Smooth muscle cell of trachea (primary cell): Measurements from ENCODE around the gene GNG7. TPM values are rescaled to one million over a fixed set of nuclear protein-coding genes. Genes with fewer than 3 reads are reported as not detected.

Experiments
- total RNA-seq: library from RNA; depleted of rRNA; stranded (reverse); fragments of >200 nt; gene quantifications from 2 replicates; pipeline ENCODE4 v1.2.1, GENCODE V29; 2014

GNG7 gene
- 0.15 and 0.99 TPM in 2 replicates for total RNA-seq

DNA sequence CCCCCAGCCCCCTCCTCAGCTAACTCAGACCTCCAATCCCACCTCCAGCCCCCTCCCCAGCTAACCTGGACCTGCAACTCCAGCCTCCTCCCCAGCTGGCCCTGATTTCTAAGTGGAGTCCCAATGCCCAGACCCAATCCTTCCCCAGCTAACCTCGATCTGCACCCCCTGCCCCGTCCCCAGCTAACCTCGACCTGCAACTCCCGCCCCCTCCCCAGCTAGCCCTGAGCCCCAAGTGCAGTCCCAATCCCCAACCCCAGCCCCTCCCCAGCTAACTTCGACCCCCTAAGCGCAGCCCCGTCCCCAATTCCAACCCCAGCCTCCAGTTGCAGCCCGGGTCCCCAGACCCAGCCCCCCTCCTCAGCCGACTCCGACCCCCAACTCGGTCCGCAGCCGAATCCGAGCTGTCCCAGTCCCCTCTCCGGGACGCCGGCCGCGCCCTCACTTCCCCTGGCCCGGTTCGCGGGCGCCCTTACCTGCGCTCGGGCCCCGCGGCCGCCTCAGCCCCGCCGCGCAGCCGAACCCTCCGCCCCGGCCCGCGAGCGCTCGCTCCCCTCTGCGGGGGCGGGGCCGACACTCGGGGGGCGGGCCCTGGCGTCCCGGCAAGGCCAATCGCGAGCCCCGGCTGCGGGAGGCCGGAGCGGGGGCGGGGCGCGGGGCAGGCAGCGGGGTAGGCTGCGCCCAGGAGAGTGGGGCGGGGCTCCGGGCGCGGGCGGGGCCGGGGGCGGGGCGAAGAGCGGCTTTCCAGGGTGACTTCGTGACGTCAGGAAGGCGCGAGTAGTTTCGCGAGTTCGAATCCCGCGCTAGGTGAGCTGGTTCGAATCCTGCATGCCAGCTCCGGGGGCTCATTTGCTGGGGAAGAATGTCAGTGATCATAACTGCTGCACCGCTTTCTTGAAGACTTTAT lies at the start of gene GNG7:
TSS of gene GNG7 (minus strand) at position 525 of the 907 bp plus-strand sequence. CDS start 182,006 bp downstream, outside the sequence.

DNA sequence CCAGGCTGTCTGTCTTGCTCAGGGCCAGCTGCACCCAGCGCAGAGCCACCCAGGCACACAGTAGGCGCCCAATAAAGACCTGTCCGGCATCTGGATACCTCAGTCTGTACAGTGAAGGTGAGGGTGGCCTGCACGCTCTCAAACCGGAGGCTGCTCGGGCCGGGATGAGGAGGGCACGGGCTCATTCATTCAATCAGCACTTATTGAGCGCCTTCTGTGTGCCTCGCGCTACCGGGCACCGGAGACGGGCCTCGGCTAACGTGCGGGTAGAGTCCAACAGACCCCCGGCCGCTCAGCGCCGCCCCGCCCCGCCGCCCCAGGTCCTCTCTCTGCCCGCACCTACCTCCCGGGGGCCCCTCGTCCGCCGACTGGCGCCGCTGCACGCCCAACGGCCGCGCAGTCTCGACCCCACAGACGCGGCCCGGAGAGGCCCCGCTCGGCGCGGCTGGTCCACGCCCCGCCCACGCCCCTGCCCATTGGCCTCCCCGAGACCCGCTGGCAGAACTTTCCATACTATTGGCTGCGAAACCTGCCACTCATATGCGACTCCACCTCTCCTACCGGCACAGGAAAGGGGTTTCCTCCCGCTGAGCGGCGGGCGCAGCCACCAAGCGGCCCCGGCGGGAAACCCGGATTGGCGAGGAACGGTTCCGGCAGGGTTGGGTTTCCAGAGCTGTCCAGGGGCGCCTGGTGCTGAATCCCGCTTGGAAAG lies 37.3 kb upstream of the GNG7 start, which contains the start of gene SLC39A3:
TSS of gene SLC39A3 (minus strand) at position 416 of the 712 bp plus-strand sequence. CDS start 2,760 bp downstream, outside the sequence.

DNA sequence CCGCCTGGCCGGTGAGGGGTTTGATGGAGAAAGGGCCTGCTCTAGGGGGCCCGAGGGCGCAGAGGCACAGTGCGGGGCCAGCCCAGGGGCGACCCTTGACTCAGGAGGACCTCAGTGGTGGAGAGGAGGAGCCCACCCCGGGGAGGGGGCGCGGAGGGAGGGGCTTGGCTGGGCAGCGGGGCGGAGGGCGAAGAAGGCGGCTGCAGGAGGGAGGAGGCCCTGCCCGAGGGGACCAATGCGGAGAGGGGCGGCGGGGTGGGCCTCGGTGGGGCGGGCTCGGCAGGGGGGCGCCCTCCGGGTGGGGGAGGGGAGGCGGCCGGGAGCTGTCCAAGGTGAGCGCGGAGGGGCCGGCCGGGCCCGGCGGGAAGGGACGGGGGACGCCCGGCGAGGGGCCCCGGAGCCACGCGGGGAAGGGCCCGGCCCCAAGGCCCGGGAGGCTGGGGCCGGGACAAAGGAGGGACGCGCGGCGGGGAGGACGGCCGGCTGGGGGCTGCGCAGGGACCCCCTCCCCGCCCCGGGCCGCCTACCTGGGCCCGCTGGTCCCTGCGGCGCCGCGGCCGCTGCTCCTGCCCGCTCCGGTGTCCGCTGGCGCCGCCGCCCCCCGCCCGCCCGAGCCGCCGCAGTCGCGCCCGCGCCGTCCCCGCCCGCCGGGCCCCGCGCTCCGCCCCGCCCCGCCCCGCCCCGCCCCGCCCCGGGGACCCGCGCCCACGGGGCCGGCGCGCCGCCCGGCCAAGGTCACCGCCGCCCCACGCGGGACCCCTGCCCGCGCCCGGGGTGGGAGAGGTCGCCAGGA lies 18.5 kb upstream of the GNG7 start, which contains the start of gene DIRAS1:
TSS of gene DIRAS1 (minus strand) at position 596 of the 793 bp plus-strand sequence. CDS start 3,566 bp downstream, outside the sequence.

DNA sequence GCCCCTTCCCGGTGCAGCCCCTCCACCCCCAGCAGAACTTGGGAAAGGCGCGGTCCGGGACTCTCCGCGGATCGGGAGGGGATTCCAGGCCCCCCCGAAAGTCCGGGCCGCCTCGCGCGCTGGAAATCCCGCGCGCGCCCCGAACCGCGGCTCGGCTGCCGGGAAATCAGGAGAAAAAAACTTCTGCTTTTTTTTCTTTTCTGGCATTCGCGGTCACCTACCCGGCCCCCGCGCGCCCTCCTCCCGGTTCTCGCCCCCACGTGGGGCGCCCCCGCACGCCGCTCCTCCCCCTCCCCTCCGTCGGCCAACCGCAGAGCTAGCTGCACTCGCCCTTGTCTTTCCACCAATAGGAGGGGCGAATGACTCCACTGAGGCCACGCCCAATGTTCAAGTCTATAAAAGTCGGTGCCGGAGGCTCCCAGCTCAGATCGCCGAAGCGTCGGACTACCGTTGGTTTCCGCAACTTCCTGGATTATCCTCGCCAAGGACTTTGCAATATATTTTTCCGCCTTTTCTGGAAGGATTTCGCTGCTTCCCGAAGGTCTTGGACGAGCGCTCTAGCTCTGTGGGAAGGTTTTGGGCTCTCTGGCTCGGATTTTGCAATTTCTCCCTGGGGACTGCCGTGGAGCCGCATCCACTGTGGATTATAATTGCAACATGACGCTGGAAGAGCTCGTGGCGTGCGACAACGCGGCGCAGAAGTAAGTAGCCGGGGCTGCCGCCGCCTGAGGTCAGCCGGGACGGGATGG lies 226.6 kb downstream of the GNG7 start, which contains the start of gene GADD45B:
TSS of gene GADD45B (plus strand) at position 426 of the 749 bp plus-strand sequence. CDS start at position 658, 232 bp downstream.

Other genes starting within 250 kb of the GNG7 start
- gene LMNB2, start 245.7 kb downstream of the GNG7 start, total RNA-seq, result 47.6 and 110 TPM in 2 replicates
- gene GADD45B, start 226.6 kb downstream of the GNG7 start, total RNA-seq, result 10.3 and 26.0 TPM in 2 replicates
- 6.4 and 12.4 TPM in 2 replicates for gene DIRAS1, start 18.7 kb upstream of the GNG7 start, total RNA-seq
- gene SLC39A3, start 37.3 kb upstream of the GNG7 start, total RNA-seq, result 30.7 and 37.5 TPM in 2 replicates
- gene SGTA, start 80.6 kb upstream of the GNG7 start, total RNA-seq, result 37.7 and 52.3 TPM in 2 replicates
- gene THOP1, start 82.8 kb upstream of the GNG7 start, total RNA-seq, result 63.5 and 99.0 TPM in 2 replicates
- 5.8 and 6.1 TPM in 2 replicates for gene ZNF554, start 117.2 kb upstream of the GNG7 start, total RNA-seq
- 6.0 and 8.7 TPM in 2 replicates for gene ZNF555, start 138.8 kb upstream of the GNG7 start, total RNA-seq
- not detected in 2 replicates for gene ZNF556, start 164.6 kb upstream of the GNG7 start, total RNA-seq
- 4.1 and 4.4 TPM in 2 replicates for gene ZNF57, start 198.2 kb upstream of the GNG7 start, total RNA-seq
- 4.0 and 6.5 TPM in 2 replicates for gene ZNF77, start 242.3 kb upstream of the GNG7 start, total RNA-seq